Liver (tissue), 3 donors: ENCODE data around the gene SWAP70.

ENCODE experiments used
- CTCF ChIP-seq: fragments of 150-350 bp; IDR thresholded peaks from 2 replicates; pipeline ENCODE4 v1.5.1; 2017; ENCODE audit warnings: improper control_type of control experiment, low read depth, low read length; ENCODE audit not compliant: missing input control
- FOXA1 ChIP-seq: IDR thresholded peaks from 2 replicates; pipeline ENCODE4 v1.6.1; 2016; ENCODE audit warnings: antibody characterized with exemption
- GABPA ChIP-seq, 2 donors: IDR thresholded peaks in 1 of 2; conservative IDR thresholded peaks in 1 of 2; 2 replicates each; pipeline ENCODE4 v1.6.1; 2016; ENCODE audit warnings: antibody characterized with exemption in 2 of 2, mild to moderate bottlenecking in 1 of 2, moderate library complexity in 1 of 2
- JUND ChIP-seq, 2 donors: IDR thresholded peaks; 2 replicates each; pipeline ENCODE4 v1.6.1; 2016; ENCODE audit warnings: antibody characterized with exemption in 2 of 2
- RAD21 ChIP-seq, 2 donors: IDR thresholded peaks; 2 replicates each; pipeline ENCODE4 v1.6.1; 2016; ENCODE audit warnings: antibody characterized with exemption in 2 of 2, mild to moderate bottlenecking in 2 of 2
- SP1 ChIP-seq: IDR thresholded peaks from 2 replicates; pipeline ENCODE4 v1.6.1; 2018; ENCODE audit warnings: antibody characterized with exemption, mild to moderate bottlenecking
- YY1 ChIP-seq: IDR thresholded peaks from 2 replicates; pipeline ENCODE4 v1.6.1; 2016; ENCODE audit warnings: antibody characterized with exemption, mild to moderate bottlenecking
- TF ChIP-seq, protein P1 (sequence below): IDR thresholded peaks from 2 replicates; pipeline ENCODE4 v1.6.1; 2016; ENCODE audit warnings: antibody characterized with exemption
- TF ChIP-seq, protein P2 (sequence below): IDR thresholded peaks from 2 replicates; pipeline ENCODE4 v1.6.1; 2016; ENCODE audit warnings: antibody characterized with exemption
- donor health status: healthy.
- donor health status: healthy.

GRCh38 chr11:9619004-9619403, 44.9 kb upstream of the SWAP70 start:
- no peak for TF ChIP-seq CTCF
- TF ChIP-seq, protein P1, sequence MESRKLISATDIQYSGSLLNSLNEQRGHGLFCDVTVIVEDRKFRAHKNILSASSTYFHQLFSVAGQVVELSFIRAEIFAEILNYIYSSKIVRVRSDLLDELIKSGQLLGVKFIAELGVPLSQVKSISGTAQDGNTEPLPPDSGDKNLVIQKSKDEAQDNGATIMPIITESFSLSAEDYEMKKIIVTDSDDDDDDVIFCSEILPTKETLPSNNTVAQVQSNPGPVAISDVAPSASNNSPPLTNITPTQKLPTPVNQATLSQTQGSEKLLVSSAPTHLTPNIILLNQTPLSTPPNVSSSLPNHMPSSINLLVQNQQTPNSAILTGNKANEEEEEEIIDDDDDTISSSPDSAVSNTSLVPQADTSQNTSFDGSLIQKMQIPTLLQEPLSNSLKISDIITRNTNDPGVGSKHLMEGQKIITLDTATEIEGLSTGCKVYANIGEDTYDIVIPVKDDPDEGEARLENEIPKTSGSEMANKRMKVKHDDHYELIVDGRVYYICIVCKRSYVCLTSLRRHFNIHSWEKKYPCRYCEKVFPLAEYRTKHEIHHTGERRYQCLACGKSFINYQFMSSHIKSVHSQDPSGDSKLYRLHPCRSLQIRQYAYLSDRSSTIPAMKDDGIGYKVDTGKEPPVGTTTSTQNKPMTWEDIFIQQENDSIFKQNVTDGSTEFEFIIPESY = no peak
- no peak for TF ChIP-seq JUND (IDR thresholded peaks at IDR 0.05)
- no peak for TF ChIP-seq RAD21 (IDR thresholded peaks at IDR 0.05)
- TF ChIP-seq SP1 = no peak
- TF ChIP-seq YY1 = no peak
- no peak for TF ChIP-seq FOXA1
- TF ChIP-seq, protein P2, sequence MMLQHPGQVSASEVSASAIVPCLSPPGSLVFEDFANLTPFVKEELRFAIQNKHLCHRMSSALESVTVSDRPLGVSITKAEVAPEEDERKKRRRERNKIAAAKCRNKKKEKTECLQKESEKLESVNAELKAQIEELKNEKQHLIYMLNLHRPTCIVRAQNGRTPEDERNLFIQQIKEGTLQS = no peak
- TF ChIP-seq GABPA (IDR thresholded peaks at IDR 0.05 in 1 of 2, conservative IDR thresholded peaks at IDR 0.05 in 1 of 2) = no peak
